Liver (tissue), 3 donors: Measurements from ENCODE around the gene FHIP2A.
"Not testable (repeated sequence)": the region's sequence is repeated elsewhere in the genome, so short reads cannot be mapped to it uniquely, and the experiment has no call there.

Experiments
- EGR1 ChIP-seq, 2 donors: IDR thresholded peaks; 2 replicates each; pipeline ENCODE4 v1.6.1; 2016 to 2018; ENCODE audit warnings: antibody characterized with exemption in 2 of 2, low read depth in 2 of 2
- GABPA ChIP-seq, 2 donors: IDR thresholded peaks in 1 of 2; conservative IDR thresholded peaks in 1 of 2; 2 replicates each; pipeline ENCODE4 v1.6.1; 2016; ENCODE audit warnings: antibody characterized with exemption in 2 of 2, mild to moderate bottlenecking in 1 of 2, moderate library complexity in 1 of 2
- JUND ChIP-seq, 2 donors: IDR thresholded peaks; 2 replicates each; pipeline ENCODE4 v1.6.1; 2016; ENCODE audit warnings: antibody characterized with exemption in 2 of 2
- NR2F2 ChIP-seq: IDR thresholded peaks from 2 replicates; pipeline ENCODE4 v1.6.1; 2016; ENCODE audit warnings: antibody characterized with exemption
- RAD21 ChIP-seq, 2 donors: IDR thresholded peaks; 2 replicates each; pipeline ENCODE4 v1.6.1; 2016; ENCODE audit warnings: antibody characterized with exemption in 2 of 2, mild to moderate bottlenecking in 2 of 2
- RXRA ChIP-seq, 2 donors: IDR thresholded peaks; 2 replicates each; pipeline ENCODE4 v1.6.1; 2017 to 2018; ENCODE audit warnings: antibody characterized with exemption in 2 of 2, mild to moderate bottlenecking in 1 of 2
- SP1 ChIP-seq: IDR thresholded peaks from 2 replicates; pipeline ENCODE4 v1.6.1; 2018; ENCODE audit warnings: antibody characterized with exemption, mild to moderate bottlenecking
- TAF1 ChIP-seq: conservative IDR thresholded peaks from 2 replicates; pipeline ENCODE4 v1.6.1; 2016; ENCODE audit warnings: antibody characterized with exemption, mild to moderate bottlenecking
- YY1 ChIP-seq: IDR thresholded peaks from 2 replicates; pipeline ENCODE4 v1.6.1; 2016; ENCODE audit warnings: antibody characterized with exemption, mild to moderate bottlenecking
- TF ChIP-seq, protein P1 (sequence below): IDR thresholded peaks from 2 replicates; pipeline ENCODE4 v1.6.1; 2016; ENCODE audit warnings: antibody characterized with exemption, mild to moderate bottlenecking
- TF ChIP-seq, protein P2 (sequence below): fragments of 150-350 bp; IDR thresholded peaks from 2 replicates; pipeline ENCODE4 v1.5.1; 2017; ENCODE audit warnings: improper control_type of control experiment, low read depth, low read length; ENCODE audit not compliant: missing input control
- TF ChIP-seq, protein P3 (sequence below): IDR thresholded peaks from 2 replicates; pipeline ENCODE4 v1.6.1; 2016; ENCODE audit warnings: antibody characterized with exemption
- TF ChIP-seq, protein P4 (sequence below): IDR thresholded peaks from 2 replicates; pipeline ENCODE4 v1.6.1; 2016; ENCODE audit warnings: antibody characterized with exemption
- TF ChIP-seq, protein P5 (sequence below): IDR thresholded peaks from 2 replicates; pipeline ENCODE4 v1.6.1; 2016; ENCODE audit warnings: antibody characterized with exemption
- donor health status: healthy.
- donor health status: healthy.

DNA sequence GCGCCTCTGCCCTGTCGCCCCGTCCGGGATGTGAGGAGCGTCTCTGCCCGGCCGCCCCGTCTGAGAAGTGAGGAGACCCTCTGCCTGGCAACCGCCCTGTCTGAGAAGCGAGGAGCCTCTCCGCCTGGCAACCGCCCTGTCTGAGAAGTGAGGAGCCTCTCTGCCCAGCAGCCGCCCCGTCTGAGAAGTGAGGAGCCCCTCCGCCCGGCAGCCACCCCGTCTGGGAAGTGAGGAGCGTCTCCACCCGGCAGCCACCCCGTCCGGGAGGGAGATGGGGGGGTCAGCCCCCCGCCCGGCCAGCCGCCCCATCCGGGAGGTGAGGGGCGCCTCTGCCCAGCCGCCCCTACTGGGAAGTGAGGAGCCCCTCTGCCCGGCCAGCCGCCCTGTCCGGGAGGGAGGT is 34.4 kb upstream of the FHIP2A start:
- not testable (repeated sequence) for TF ChIP-seq TAF1; NR2F2; EGR1 (IDR thresholded peaks at IDR 0.05; ENCODE audit: low read depth in 2 of 2); GABPA (IDR thresholded peaks at IDR 0.05 in 1 of 2, conservative IDR thresholded peaks at IDR 0.05 in 1 of 2); RAD21 (IDR thresholded peaks at IDR 0.05); JUND (IDR thresholded peaks at IDR 0.05); RXRA (IDR thresholded peaks at IDR 0.05); SP1; YY1
- TF ChIP-seq, protein P1, sequence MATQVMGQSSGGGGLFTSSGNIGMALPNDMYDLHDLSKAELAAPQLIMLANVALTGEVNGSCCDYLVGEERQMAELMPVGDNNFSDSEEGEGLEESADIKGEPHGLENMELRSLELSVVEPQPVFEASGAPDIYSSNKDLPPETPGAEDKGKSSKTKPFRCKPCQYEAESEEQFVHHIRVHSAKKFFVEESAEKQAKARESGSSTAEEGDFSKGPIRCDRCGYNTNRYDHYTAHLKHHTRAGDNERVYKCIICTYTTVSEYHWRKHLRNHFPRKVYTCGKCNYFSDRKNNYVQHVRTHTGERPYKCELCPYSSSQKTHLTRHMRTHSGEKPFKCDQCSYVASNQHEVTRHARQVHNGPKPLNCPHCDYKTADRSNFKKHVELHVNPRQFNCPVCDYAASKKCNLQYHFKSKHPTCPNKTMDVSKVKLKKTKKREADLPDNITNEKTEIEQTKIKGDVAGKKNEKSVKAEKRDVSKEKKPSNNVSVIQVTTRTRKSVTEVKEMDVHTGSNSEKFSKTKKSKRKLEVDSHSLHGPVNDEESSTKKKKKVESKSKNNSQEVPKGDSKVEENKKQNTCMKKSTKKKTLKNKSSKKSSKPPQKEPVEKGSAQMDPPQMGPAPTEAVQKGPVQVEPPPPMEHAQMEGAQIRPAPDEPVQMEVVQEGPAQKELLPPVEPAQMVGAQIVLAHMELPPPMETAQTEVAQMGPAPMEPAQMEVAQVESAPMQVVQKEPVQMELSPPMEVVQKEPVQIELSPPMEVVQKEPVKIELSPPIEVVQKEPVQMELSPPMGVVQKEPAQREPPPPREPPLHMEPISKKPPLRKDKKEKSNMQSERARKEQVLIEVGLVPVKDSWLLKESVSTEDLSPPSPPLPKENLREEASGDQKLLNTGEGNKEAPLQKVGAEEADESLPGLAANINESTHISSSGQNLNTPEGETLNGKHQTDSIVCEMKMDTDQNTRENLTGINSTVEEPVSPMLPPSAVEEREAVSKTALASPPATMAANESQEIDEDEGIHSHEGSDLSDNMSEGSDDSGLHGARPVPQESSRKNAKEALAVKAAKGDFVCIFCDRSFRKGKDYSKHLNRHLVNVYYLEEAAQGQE = not testable (repeated sequence)
- TF ChIP-seq, protein P2, sequence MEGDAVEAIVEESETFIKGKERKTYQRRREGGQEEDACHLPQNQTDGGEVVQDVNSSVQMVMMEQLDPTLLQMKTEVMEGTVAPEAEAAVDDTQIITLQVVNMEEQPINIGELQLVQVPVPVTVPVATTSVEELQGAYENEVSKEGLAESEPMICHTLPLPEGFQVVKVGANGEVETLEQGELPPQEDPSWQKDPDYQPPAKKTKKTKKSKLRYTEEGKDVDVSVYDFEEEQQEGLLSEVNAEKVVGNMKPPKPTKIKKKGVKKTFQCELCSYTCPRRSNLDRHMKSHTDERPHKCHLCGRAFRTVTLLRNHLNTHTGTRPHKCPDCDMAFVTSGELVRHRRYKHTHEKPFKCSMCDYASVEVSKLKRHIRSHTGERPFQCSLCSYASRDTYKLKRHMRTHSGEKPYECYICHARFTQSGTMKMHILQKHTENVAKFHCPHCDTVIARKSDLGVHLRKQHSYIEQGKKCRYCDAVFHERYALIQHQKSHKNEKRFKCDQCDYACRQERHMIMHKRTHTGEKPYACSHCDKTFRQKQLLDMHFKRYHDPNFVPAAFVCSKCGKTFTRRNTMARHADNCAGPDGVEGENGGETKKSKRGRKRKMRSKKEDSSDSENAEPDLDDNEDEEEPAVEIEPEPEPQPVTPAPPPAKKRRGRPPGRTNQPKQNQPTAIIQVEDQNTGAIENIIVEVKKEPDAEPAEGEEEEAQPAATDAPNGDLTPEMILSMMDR = not testable (repeated sequence)
- TF ChIP-seq, protein P3, sequence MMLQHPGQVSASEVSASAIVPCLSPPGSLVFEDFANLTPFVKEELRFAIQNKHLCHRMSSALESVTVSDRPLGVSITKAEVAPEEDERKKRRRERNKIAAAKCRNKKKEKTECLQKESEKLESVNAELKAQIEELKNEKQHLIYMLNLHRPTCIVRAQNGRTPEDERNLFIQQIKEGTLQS = not testable (repeated sequence)
- TF ChIP-seq, protein P4, sequence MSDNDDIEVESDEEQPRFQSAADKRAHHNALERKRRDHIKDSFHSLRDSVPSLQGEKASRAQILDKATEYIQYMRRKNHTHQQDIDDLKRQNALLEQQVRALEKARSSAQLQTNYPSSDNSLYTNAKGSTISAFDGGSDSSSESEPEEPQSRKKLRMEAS = not testable (repeated sequence)
- TF ChIP-seq, protein P5, sequence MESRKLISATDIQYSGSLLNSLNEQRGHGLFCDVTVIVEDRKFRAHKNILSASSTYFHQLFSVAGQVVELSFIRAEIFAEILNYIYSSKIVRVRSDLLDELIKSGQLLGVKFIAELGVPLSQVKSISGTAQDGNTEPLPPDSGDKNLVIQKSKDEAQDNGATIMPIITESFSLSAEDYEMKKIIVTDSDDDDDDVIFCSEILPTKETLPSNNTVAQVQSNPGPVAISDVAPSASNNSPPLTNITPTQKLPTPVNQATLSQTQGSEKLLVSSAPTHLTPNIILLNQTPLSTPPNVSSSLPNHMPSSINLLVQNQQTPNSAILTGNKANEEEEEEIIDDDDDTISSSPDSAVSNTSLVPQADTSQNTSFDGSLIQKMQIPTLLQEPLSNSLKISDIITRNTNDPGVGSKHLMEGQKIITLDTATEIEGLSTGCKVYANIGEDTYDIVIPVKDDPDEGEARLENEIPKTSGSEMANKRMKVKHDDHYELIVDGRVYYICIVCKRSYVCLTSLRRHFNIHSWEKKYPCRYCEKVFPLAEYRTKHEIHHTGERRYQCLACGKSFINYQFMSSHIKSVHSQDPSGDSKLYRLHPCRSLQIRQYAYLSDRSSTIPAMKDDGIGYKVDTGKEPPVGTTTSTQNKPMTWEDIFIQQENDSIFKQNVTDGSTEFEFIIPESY = not testable (repeated sequence)
